HG03439 (cell line): ENCODE measurements around the gene CPNE6.
"Not testable (repeated sequence)": the region's sequence is repeated elsewhere in the genome, so short reads cannot be mapped to it uniquely, and the experiment has no call there.

ENCODE experiments used
- ATAC-seq: cut with Tn5 transposase; IDR thresholded peaks from one replicate; pipeline ENCODE4 v1.9.1; 2021; ENCODE audit warnings: mild to moderate bottlenecking, moderate library complexity; ENCODE audit not compliant: unreplicated experiment

The CPNE6 gene

DNA sequence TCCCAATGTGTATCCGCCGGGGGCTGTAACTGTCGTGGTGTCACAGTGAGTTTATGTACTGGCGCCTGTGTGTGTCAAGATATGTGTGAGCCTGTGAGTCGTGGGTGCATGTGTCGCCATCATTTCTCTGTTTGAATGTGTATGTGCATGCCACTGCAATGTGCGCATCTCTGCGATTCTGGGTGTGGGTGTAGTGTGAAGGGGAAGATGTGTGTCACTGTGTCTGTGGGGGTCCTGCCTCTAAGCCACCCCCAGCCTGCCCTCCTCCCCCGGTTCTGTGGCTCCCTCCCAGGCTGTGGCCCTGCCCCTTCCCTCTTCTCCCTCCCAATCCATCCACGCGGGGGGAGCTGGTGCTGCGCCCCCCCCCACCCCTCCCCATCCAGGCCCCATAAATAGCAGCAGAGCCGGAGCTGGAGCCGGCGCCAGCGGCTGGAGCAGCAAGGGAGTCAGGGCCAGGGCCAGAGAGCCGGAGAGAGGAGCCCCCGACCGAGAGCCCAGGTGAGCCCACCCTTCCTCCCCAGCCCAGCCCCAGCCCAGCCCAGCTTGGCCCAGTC, at the start of gene CPNE6:
TSS of gene CPNE6 (plus strand) at position 419 of the 554 bp plus-strand sequence. CDS start 1,375 bp downstream, outside the sequence.
- ATAC-seq, result no peak

DNA sequence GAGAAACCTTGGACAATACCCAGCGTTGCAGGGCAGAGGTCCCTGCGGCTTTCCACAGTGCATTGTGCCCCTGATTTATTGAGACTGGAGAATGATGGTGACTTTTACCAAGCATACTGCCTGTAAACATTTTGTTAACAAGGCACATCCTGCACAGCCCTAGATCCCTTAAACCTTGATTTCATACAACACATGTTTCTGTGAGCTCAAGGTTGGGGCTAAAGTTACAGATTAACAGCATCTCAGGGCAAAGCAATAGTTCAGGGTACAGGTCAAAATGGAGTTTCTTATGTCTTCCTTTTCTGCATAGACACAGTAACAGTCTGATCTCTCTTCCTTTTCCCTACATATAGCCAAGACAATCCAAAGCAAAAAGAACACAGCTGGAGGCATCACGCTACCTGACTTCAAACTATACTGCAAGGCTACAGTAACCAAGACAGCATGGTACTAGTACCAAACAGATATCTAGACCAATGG, 46.4 kb upstream of the CPNE6 start:
- ATAC-seq, result not testable (repeated sequence)

DNA sequence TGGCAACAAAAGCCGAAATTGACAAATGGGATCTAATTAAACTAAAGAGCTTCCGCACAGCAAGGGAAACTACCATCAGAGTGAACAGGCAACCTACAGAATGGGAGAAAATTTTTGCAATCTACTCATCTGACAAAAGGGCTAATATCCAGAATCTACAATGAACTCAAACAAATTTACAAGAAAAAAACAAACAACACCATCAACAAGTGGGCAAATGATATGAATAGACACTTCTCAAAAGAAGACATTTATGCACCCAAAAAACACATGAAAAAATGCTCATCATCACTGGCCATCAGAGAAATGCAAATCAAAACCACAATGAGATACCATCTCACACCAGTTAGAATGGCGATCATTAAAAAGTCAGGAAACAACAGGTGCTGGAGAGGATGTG, 41.7 kb upstream of the CPNE6 start:
- ATAC-seq, result not testable (repeated sequence)

DNA sequence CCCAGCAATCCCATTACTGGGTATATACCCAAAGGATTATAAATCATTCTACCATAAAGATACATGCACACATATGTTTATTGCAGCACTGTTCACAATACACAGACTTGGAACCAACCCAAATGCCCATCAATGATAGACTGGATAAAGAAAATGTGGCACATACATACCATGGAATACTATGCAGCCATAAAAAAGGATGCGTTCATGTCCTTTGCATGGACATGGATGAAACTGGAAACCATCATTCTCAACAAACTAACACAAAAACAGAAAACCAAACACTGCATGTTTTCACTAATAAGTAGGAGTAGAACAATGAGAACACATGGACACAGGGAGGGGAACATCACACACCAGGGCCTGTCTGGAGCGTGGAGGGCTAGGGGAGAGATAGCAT, 40.0 kb upstream of the CPNE6 start:
- ATAC-seq, result not testable (repeated sequence)

DNA sequence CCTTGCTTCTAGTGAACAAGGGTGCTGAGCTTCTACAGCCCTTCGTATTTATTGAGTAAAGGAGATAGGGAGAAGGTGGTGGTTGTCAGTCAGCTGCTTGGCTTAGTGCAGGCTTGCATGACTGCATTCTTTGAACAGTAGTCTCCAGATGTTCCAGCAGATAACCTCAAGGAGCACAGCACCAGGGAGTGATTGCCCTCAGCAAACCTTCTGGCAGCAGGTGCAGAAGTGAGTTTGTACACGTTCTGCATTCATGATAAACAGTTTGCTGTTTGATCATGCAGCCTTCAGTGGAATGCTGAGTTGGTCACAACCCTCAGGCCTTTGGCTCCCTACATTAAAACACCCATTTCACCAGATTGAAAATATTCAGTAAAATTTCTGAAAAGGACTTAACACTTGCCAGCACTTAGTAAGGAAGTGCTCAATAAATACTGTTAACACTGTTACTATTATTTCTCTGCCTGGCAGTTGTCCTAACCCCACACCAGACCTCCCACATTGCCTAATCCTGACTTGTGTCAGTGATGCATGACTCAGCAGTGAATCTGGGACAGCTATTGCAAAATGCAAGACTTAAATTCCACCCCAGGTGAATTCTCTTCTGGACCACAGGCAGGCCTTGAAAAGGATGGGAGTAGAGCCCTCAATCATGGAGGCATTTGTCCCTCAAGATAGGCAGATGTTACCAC, 38.5 kb upstream of the CPNE6 start:
- ATAC-seq, result no peak

DNA sequence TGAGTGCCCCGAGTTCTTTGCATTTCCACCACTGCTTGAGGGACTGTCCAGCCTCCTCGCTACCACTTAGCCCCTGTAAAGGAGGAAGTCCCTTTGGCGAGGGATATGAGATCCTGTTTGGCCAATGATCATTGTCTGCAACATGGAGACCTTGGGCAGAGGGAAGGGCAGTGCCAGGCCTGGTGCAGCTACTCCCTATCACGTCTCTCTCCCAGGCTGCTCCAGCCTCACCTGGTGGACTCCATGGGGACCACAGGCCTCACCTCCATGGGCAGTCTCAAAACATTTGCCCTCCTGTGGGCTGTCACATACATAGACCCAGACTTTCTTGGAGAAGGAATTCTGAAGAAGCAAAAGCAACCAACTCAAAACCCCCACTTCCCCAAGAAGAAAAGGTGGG, 35.6 kb upstream of the CPNE6 start:
- ATAC-seq, result not testable (repeated sequence)

DNA sequence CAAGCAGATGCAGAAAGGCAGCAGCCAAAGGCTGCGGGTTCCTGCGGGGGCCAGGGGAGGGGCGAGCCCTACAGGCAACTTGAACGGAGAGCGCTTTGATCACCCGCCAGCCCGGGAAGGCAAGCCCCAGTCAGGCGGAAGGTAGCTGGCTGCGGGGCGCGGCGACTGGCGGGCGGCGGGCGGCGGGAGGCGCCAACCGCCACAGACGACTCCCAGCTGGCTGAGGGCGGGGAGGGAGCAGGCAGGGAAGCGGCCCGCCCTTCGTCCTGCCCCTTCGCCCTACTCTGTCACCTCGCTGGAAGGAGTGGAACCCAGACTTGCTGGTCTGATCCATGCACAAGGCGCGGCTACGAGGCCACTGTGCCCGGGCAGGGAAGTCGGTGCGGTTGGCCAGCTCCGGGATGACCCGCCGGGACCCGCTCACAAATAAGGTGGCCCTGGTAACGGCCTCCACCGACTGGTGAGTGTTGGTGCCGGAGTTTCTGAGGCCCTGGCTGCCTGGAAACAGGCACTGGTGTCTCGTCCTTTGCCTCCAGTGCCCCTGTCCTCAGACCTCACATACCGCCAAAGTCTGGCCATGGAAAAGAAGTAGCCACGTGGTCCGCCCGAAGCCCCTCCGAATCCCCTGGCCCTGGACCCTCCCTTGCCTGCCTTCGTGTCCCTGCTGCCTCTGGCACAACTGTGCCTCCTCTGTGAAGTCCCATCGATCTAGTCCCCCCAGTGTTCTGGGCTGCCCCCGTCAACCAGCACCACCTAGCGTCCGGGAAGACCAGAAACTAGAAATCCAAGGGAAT, 35.0 kb upstream of the CPNE6 start:
- ATAC-seq, result peak; percentile 61

DNA sequence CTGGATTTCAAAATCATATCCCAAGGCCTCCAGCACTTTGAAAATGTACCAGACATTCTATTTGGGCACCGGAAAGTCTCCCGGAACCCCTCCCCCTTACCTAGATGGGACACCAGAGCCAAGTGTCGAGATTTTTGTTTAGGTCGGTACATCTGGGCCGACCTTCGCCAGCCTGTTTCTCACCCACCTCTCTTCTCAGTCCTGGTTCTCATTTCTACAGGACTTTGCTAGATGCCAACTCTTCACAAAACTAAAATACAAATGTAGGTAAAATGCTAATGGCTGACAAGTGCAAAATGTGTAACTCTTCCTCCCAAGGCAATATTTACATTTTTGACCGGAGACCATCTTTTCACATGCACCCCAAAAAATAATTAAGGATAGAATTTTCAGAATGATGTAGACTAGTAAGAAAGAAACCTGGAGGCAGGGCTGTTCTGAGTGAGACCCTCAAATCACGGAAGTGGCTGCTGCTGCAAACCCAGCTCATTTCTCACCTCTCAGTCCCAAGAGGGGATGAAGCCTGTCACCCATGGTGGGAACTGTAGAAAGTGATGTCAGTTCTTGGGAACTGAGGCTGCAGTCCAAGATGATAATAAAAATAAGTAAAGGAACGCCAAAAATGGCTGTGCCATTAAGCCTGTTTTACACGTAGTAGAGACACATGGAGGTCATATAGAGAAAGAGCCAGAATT, 34.3 kb upstream of the CPNE6 start:
- ATAC-seq, result peak; percentile 22

DNA sequence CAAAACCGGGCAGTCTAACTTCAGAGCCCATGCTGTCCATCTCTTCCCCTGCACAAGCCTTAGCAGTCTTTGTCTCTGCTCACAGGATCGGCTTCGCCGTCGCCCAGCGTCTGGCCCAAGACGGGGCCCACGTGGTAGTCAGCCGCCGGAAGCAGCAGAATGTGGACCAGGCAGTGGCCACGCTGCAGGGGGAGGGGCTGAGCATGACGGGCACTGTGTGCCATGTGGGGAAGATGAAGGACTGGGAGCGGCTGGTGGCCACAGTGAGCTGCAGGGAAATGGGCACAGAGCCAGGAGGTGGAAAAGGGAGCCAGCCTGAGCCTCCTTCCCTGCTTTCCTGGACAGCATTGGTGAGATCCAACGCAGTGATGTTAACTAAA, 33.7 kb upstream of the CPNE6 start:
- ATAC-seq, result no peak

DNA sequence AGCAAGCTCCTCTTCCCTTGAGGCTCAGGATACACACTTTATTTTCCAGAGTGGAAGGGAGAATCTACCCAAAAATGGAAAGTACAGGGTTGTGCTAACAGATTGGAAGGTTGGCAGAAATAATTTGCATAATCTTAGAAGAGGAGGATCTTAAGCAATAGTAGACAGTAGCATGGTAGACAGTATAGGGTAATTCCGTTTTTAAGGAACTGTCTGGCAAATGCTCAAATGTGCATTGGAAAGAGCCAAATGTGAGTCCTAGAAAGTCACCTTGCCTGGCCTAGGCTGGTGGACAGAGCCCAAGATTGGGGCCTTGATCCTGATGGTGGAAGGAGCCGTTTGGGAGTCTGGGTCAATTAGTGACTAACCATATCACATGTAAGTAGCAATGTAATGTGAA, 32.7 kb upstream of the CPNE6 start:
- no peak for ATAC-seq

DNA sequence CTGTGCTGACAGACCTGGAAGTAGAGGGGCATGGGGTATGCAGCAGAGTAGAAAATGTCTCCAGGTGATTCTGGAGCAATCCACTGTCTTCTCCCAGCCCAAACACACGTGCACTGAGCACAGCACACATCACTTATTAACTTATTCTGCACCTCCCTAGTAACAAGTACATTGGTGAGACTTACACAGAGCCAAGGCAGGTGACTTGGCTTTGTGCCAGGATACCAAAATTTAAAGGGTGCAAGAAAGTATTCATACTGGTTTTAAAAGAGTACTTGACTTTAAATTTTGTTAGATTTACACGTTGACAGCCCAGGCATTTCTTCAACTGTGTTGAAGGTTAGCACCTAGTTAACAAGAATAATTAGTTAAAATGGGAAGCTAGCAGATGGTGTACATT, 30.7 kb upstream of the CPNE6 start:
- ATAC-seq, result no peak

DNA sequence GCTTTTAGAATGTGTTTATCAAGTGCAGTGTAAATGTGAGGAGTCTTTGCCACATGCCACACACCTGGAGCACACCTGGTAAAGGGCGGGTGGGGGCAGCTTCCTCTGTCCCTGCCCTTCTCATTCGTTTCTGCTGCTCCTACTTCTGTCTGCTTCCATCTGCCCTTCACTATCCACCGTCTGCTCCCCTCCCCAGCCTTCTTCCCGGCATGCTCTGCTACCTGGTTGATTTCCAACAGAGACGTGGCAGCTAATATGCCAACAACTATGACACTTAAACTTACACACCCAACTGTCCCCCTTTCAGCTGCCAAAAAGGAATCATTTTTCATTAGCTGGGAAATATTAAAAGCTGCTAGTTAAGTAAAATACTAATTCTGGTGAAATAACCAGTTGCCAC, 28.6 kb upstream of the CPNE6 start:
- ATAC-seq, result no peak

DNA sequence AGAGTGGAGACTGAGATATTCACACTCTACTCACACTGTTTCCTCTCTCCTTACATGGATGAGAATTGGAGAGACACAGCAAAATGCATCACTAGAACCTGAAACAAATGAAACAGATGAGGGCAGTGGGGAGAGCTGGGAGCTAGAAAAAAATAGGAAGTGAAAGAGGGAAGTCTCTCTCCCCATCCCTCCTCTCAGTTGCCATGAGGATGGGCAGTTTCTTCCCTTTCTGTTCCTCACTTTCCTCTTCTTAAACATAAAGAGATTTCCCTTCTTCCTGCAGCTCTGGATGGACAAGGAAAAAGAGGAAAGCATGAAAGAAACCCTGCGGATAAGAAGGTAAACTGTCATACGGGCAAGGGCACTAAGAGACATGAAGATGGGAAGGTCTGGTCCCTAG, 22.4 kb upstream of the CPNE6 start:
- not testable (repeated sequence) for ATAC-seq

DNA sequence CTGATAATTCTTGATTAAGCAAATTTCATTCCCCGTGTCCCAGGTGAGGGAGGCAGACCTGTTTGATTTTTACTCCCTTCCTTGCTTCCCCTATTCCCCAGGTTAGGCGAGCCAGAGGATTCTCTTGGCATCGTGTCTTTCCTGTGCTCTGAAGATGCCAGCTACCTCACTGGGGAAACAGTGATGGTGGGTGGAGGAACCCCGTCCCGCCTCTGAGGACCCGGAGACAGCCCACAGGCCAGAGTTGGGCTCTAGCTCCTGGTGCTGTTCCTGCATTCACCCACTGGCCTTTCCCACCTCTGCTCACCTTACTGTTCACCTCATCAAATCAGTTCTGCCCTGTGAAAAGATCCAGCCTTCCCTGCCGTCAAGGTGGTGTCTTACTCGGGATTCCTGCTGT, 20.6 kb upstream of the CPNE6 start:
- not testable (repeated sequence) for ATAC-seq

DNA sequence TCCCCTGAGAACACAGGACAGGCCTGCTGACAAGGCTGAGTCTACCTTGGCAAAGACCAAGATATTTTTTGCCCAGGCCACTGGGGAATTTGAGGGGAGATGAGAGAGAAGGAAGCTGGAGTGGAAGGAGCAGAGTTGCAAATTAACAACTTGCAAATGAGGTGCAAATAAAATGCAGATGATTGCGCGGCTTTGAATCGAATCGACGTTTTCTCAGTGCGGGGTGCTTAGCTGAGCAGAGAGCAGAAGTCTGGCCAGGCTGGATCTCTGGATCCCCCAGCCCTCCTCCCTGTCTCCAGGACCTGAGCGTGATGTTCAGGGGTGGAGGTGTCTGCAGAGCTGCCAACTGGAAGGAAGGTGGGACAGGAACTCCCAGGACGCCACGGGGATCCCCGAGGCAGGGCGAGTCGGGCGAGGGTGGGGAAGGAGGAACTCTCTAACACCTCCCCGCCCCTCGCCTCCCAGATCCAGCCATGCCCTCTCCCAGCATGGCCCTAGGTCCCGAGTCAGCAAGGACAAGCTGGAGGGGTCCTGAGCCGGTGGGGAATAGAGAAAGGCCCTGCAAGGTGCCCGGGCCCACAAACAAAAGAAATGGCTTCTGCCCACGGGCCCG, 20.1 kb upstream of the CPNE6 start:
- no peak for ATAC-seq

DNA sequence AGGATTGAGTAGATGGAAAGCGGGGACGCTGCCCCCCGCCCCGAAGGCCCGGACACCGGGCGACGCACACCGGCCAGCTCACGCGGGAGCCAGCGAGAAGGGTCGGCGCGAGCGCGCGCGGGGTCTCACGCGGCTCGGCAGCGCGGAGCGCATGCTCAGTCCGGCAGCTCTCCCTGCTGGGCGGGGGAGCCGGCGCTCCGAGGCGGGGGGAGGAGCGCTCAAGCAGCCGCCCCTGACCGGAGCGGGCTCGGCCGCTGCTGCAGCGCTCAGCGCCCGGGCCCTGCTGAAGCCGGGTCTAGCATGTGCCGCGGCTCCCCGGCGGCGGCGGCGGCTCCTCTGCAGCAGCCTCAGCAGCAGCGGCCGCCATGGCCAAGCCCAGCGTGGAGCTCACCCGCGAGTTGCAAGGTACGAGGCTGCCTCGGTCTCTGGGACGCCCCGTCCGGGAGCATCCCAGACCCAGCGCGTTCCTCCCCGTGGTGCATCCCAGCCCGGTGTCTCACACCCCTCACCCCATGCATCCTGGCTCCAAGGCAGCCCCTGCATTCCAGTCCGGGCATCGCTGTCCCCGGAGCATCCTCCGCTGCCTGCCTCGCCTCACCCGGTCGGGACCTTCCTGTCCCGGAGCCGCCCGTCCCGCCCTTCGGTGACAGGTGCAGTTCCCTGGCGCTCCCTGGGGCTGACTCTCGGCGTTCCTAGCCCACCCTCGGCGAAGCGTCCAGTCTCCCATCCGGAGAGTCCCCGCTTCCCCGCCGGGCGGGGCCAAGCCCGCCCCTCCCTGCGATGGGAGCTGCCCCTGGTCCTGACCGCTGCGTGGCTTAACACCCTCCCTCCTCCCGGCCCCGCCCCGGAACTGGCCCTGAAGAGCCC, 19.3 kb upstream of the CPNE6 start, which contains the start of gene CARMIL3:
TSS of gene CARMIL3 (plus strand) at position 221 of the 867 bp plus-strand sequence. CDS start at position 366, 145 bp downstream.
- peak; percentile 71 for ATAC-seq

DNA sequence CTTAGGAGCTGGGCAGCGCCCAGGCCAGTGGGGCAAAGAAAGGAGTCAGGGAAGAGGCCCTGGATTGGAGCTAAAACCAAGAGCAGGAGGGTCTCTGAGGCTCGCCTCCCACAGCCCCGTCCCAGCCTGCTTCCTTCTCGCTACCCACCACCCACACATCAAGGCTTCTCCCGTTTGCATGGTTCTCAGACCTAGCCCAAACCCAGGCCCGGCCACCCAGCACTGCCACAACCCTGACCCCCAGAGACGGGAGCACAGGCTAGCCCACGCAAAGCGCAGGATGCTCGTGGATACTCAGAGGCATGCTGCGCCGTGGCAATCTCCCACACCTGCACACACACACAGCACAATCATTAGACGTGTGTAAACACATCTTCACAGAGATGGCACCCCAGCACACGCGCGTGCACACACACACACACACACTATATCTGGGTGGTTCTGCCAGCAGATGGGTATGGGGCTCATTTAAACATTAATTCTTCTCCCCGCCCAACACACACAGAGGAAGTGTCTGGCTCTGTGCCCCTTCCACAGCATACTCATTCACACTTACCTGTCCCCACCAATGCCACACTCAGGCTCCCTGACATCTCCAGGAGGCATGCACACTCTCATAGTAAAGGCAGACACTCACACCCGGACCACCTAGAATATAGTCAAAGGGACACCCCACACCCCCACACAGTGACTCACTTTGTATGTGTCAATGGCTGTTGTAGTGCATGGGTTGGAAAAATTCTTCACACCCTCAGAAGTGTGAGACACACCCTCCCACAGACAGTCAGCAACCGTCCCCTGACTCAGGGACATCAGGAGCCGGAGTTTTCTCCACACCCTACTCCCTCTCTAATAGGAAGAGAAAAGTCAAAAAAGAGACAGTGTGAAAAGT, 18.5 kb upstream of the CPNE6 start:
- ATAC-seq, result no peak

DNA sequence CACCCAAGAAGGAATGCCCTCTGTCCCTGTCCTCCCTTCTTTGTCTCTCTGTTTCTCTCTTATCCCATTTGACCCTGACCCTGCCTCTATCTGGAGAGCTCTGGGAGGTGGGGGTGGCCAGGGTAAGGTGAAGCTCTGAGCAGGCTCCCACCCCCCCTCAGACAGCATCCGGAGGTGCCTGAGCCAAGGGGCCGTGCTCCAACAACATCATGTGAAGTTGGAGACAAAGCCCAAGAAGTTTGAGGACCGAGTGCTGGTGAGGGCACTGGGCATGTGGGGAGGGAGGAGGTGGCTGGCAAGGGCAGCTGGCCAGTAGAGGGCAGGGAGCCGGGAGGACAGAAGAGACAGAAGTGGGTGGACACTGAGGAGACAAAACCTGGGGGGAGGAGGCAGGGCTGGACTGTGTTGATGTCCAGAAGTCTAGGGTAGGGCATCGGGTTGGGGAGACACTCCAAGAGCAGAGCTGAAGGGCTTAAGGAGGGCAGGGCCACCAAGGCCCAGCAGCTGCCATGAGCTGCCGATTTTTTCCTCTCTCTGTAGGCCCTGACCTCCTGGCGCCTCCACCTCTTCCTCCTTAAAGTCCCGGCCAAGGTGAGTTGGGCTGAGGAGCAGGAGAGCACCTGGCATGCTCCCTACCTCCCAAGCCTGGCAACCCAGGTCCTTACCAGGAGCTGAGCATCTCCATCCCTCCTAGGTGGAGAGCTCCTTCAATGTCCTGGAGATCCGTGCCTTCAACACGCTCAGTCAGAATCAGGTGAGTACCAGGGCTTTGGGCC, 17.6 kb upstream of the CPNE6 start:
- ATAC-seq, result no peak
